ENCODE data around the gene CTBP2. TPM values are rescaled to one million over a fixed set of nuclear protein-coding genes. Genes with fewer than 3 reads are reported as not detected.

CTBP2 gene
- total RNA-seq, 1 experiment from 2014 or later: 88.7 TPM

- DNase-seq: no peak
Measured at GRCh38 chr10:124953421-124953820, 206.9 kb downstream of the CTBP2 start.

GRCh38 chr10:124952123-124952522, 208.2 kb downstream of the CTBP2 start:
- no peaks in the 10 kb centered on the region for H3K27me3 ChIP-seq

More at GRCh38 chr10:124953421-124953820, 206.9 kb downstream of the CTBP2 start:
- Histone ChIP-seq H3K36me3 (peaks cover 13% of the 10 kb centered on the region), H3K27me3 (no peaks in the 10 kb centered on the region), H3K9me3 (no peaks in the 10 kb centered on the region), H3K4me3 (no peak overlapping the region)

GRCh38 chr10:124949543-124949942, 210.8 kb downstream of the CTBP2 start:
- no peaks in the 10 kb centered on the region for H3K9me3 ChIP-seq
- no peak overlapping the region for H3K4me3 ChIP-seq
- H3K27me3 ChIP-seq: no peaks in the 10 kb centered on the region
- peaks cover 36% of the 10 kb centered on the region for H3K36me3 ChIP-seq
- no peak for DNase-seq

More at GRCh38 chr10:124952123-124952522, 208.2 kb downstream of the CTBP2 start:
- Histone ChIP-seq H3K36me3 (peaks cover 22% of the 10 kb centered on the region), H3K9me3 (no peaks in the 10 kb centered on the region), H3K4me3 (no peak overlapping the region)
- no peak for DNase-seq

GRCh38 chr10:124946945-124947344, 213.4 kb downstream of the CTBP2 start:
- Histone ChIP-seq H3K9me3 (no peaks in the 10 kb centered on the region), H3K27me3 (no peaks in the 10 kb centered on the region), H3K4me3 (no peak overlapping the region), H3K36me3 (peaks cover 36% of the 10 kb centered on the region)
- DNase-seq: no peak

- no peak overlapping the region for H3K4me3 ChIP-seq
- DNase-seq: no peak
- H3K9me3 ChIP-seq: no peaks in the 10 kb centered on the region
- peaks cover 32% of the 10 kb centered on the region for H3K36me3 ChIP-seq
- H3K27me3 ChIP-seq: no peaks in the 10 kb centered on the region; the same call in 1 of the 2 replicates
Measured at GRCh38 chr10:124944982-124945381, 215.4 kb downstream of the CTBP2 start.

- no peaks in the 10 kb centered on the region for H3K9me3 ChIP-seq
- H3K4me3 ChIP-seq: no peak overlapping the region
- DNase-seq: no peak
- H3K36me3 ChIP-seq: peaks cover 25% of the 10 kb centered on the region
- H3K27me3 ChIP-seq: no peaks in the 10 kb centered on the region; the same call in 1 of the 2 replicates
Measured at GRCh38 chr10:124943301-124944092, 216.9 kb downstream of the CTBP2 start.

- DNase-seq: no peak
- H3K36me3 ChIP-seq: peaks cover 19% of the 10 kb centered on the region
- no peak overlapping the region for H3K4me3 ChIP-seq
- no peaks in the 10 kb centered on the region for H3K9me3 ChIP-seq
- H3K27me3 ChIP-seq: no peaks in the 10 kb centered on the region; the same call in 1 of the 2 replicates
Measured at GRCh38 chr10:124942317-124943169, 217.8 kb downstream of the CTBP2 start.

- Histone ChIP-seq H3K4me3 (no peak within 1 kb of the TSS), H3K36me3 (peaks cover 13% of the 10 kb centered on the region), H3K9me3 (no peaks in the 10 kb centered on the region), H3K27me3 (no peaks in the 10 kb centered on the region; the same call in 1 of the 2 replicates)
- DNase-seq: no peak
Measured at GRCh38 chr10:124941823-124942222, 218.5 kb downstream of the CTBP2 start, which contains the start of gene ZRANB1. Gene ZRANB1 (plus strand): TSS chr10:124942123. CDS start chr10:124942494, 371 bp downstream.

- H3K4me3 ChIP-seq: no peak overlapping the region
- no peaks in the 10 kb centered on the region for H3K9me3 ChIP-seq
- no peak for DNase-seq
- H3K27me3 ChIP-seq: no peaks in the 10 kb centered on the region; the same call in 1 of the 2 replicates
- no peaks in the 10 kb centered on the region for H3K36me3 ChIP-seq
Measured at GRCh38 chr10:124939290-124939689, 221.1 kb downstream of the CTBP2 start.

- no peak overlapping the region for H3K4me3 ChIP-seq
- H3K27me3 ChIP-seq: no peaks in the 10 kb centered on the region; the same call in 1 of the 2 replicates
- DNase-seq: no peak
Measured at GRCh38 chr10:124936813-124937212, 223.6 kb downstream of the CTBP2 start.

GRCh38 chr10:124935946-124936345, 224.4 kb downstream of the CTBP2 start:
- DNase-seq: peak; percentile 24
- Histone ChIP-seq H3K9me3 (peaks cover 3% of the 10 kb centered on the region; the same call in 1 of the 2 replicates), H3K4me3 (no peak overlapping the region), H3K27me3 (no peaks in the 10 kb centered on the region; the same call in 1 of the 2 replicates), H3K36me3 (peaks cover 6% of the 10 kb centered on the region)

More at GRCh38 chr10:124936813-124937212, 223.6 kb downstream of the CTBP2 start:
- Histone ChIP-seq H3K36me3 (peaks cover 1% of the 10 kb centered on the region), H3K9me3 (peaks cover 2% of the 10 kb centered on the region; the same call in 1 of the 2 replicates)

Other genes with a start within 250 kb of the CTBP2 start
- 20.9 and 24.4 TPM in 2 replicates for gene ZRANB1, start 218.4 kb downstream of the CTBP2 start, total RNA-seq (2014; rRNA removed; shearing (Covaris generic); ENCODE audit: low replicate concordance)

Measured in MG63 (cell line).